ENCODE data around the gene PCCA.
A peak's percentile ranks its signal among the peaks of the same experiment; 100 is the strongest.
"Not testable (repeated sequence)": the region's sequence is repeated elsewhere in the genome, so short reads cannot be mapped to it uniquely, and the experiment has no call there.

The PCCA gene

DNA sequence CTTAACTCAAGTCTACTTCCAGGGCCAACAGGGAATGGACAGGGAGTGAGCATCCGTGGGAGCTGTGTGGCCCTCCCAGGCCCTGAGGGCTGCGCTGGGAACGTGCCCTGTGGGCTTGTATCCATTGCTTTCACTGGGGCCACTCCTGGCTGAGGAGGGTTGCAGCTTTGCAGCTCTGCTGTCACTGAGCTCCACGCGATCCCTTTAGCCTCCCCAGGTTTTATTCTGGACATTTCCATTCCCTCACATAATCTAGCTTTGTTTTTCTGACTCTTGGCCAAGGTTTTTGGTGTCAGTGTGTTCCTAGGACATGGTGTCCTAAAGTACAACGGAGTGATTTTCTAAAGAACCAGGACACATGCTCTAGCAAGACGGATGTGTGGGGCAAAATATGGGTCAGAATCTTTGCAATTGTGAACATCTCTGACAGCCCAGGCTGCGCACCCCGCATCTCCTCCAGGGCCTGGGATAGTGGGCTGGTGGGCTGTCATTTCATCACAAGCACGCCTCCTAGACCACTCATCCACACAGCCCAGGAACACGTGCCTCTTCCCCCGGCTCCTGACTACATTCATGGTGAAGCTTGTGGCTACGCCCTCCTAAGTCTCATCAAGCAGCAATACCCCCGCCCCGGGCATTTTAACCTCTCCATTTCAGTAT lies 471.7 kb downstream of the PCCA start:
- no peak for DNase-seq

DNA sequence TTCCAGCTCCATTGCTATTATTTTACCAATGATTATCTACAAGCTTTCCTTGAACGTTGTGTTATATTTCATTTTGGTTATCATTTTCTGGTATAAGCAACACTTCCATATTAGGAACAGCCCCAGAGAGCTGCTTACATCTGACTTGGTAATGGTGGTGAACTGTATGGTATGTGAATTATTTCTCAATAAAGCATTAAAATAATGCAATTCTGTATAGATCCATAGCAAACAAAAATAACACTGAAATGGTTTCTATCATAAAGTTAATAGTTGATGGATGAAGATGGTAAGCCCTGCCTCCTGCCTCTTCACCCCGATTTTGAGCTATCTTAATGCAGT lies 472.2 kb downstream of the PCCA start:
- no peak for DNase-seq

DNA sequence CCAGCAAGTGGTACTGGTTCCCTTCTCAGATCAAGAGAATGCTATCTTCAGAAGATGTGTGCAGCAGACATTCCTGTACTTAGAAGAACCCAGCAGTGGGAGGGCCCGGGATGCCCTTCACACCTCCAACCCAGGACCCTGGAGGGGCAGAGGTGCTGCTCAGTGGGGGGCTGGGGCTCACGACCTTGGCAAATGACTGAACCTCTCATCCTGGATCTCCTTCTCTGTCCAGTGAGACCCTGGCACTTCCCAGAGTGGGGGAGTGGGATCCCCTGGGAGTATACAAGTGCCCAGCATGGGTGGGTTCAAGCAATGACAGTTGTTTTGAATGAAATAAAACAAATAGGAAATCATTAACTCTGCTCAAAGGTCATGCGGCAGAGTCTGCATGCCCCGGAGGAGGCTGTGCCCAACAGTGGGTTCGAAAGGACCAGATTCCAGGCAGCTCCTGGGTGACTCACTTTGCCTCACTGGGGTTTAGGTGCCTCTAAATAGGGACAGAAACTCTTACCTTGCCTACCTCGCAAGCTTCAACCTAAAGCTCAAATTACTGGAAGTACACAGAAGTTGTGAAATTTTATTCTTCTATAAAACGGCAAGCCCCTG lies 472.8 kb downstream of the PCCA start:
- no peak for DNase-seq

DNA sequence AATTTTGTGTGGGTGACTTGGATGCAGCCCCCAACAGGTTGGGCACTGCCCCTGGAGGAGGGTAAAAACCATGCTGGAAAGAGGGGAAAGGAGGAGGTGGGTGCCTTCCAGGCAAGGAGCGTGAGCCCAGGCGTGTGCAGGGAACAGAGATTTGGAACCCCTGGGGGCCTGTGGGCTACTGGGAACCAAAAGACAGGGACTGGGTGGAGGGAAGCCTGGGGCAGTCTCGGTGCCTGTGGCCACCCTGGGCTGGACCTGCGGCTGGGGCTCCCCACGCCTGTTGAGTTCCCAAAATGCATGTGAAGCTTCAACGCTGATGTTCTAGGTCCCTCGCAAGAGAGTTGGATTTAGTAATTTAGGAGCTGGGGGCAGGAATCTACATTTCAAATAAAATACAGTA lies 474.9 kb downstream of the PCCA start:
- DNase-seq, result no peak

DNA sequence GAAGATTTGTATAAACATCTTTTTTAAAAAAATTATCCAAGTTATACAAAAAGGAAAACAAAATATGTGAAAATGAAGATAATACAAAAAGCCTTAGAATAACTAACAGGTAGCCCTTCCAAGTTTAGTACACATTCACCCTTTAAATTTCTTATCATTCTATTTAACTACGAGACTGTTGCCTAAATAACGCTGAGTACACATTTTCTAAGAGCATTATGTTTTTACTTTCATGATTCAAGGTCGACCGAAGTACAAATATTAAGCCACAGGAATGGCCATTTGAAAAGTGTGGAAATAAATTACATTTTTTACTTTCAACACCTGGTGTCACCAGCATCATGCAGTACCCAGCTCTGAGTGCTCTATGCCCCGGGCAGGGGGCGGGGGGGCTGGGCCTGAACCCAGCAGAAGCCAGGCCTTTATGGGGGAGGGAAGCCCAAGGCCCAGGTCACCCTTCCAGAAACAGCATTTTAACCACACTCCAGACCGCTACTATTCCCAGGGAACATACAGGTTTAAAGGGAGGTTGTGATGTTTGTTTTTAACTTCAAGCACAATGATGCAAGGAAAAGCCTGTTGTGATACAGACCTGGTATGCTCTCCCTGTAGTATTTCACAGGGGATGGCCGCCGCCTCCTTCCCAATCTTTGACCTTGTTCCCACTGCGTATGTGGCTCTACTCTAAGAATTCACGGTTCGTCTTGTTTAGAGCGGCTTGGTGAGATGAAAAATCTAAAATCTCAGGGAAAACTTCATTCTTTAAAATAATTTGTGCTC lies 475.7 kb downstream of the PCCA start:
- DNase-seq, result no peak

DNA sequence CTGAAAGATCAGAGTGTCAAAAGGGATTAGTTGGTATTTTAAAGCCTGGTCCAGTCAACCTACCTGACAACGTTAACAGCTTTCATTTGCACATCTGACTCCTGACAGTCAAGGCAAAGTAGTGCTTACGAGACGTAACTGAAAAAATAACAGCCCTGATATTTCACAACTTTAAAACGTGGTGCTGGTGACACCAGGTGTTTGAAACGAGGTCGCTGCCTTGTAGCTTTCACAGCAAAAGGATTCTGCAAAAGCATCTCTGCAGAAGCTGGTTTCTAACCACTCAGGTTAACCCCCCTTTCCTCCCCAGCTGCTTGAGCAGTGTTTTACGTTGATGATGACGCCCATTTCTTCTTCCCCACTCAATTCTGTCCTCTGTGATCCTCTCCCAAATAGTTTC lies 476.4 kb downstream of the PCCA start:
- DNase-seq, result no peak

DNA sequence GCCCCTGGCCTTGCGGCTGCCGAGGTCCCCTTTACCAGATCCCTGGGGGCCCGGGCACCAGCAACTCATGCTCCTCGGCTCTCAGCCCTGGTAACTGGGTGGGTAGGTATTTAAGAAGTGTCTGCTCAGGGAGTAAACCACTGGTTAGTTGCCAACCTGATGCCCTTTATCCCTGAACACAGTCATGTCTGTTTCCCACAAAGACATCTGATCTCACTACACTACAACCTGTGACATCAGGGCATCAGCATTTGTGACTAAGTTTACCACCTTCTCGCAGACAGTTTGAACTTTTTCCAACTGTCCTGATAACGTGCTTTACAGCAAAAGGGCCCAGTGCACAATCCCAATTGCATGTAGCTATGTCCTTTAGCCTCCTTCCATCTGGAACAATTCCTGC lies 477.6 kb downstream of the PCCA start:
- no peak for DNase-seq

DNA sequence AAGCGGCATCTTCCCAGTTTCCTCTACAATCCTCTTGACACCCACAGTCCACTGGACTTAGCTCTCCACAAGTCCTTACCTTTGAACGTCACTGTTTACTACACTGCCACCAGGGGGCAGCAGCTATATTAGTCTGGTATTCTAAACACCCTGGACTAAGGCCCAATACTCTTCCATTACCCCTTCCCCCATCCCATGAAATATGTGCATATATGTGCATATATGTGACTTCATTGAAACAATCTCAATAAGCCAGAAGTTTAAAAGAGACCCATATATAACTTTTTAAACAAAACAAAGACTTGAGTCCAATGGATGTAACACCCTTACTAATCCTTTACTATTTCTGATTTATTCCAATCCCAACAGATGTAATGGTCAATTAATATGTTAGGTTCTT lies 484.2 kb downstream of the PCCA start:
- peak; percentile 88 for DNase-seq

DNA sequence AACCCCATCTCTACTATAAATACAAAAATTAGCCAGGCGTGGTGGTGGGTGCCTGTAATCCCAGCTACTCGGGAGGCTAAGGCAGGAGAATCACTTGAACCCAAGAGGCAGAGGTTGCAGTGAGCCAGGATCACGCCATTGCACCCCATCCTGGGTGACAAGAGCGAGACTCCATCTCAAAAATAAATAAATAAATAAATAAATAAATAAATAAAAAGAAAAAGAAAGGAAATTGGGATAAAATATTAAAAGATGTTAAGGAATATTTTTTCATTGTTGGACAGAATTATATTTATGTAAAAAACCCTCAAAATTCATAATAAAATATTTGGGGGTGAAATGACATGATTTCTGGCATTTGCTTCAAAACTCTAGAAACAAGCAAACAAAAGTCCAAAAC lies 488.3 kb downstream of the PCCA start:
- DNase-seq, result not testable (repeated sequence)
